GM19372 (cell line): ENCODE results near the gene ITPR1.

ENCODE experiments used
- ATAC-seq: cut with Tn5 transposase; IDR thresholded peaks from one replicate; pipeline ENCODE4 v1.9.1; 2021; ENCODE audit warnings: mild to moderate bottlenecking, low read depth, moderate library complexity; ENCODE audit not compliant: unreplicated experiment

Gene ITPR1

DNA sequence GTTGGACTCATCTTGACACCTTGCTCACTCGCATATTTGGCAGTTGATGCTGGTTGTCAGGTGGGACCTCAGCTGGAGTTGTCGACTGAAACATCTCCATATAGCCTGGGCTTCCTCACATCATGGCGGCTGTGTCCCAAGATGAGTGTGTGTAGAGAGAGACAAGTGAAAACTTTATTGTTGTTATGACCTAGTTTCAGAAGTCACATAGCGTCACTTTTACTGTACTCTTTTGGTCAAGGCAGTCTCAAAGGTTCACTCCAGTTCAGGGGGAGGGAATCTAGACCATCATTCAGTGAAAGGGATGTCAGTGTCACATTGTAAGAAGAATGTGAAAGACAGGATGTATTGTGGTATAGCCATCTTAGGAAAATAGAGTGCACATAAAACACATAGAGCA lies 214.2 kb downstream of the ITPR1 start:
- ATAC-seq: no peak

- no peak for ATAC-seq
Measured at GRCh38 chr3:4708230-4708629, 215.1 kb downstream of the ITPR1 start.

GRCh38 chr3:4709341-4709740 lies 216.2 kb downstream of the ITPR1 start:
- ATAC-seq: no peak

DNA sequence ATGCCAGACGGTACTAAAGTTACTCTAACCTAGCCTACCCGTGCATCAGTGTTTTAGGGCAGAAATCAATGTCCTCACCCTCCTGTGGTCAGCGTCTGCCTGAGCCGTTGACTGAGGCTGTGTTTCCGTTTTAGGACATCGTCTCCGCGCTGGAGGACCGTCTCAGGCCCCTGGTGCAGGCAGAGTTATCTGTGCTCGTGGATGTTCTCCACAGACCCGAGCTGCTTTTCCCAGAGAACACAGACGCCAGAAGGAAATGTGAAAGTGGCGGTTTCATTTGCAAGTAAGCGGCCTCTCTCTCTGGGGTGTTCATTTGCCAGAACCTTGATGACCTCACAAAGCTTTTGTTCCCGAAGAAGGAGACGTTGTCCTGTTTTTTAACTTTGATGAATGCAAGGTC lies 217.0 kb downstream of the ITPR1 start:
- ATAC-seq: no peak

DNA sequence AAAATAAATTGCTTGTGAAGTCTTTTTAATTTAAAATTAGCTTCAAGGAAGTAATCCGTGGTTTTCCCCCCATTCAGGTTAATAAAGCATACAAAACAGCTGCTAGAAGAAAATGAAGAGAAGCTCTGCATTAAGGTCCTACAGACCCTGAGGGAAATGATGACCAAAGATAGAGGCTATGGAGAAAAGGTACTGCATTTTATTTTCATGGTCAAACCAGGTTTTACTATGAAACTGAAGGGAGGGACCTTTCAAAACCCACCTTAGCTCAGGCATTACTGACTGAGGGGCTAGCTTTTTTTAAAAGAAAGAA lies 218.5 kb downstream of the ITPR1 start:
- ATAC-seq: peak; percentile 30

GRCh38 chr3:4712109-4712508 lies 219.0 kb downstream of the ITPR1 start:
- no peak for ATAC-seq

DNA sequence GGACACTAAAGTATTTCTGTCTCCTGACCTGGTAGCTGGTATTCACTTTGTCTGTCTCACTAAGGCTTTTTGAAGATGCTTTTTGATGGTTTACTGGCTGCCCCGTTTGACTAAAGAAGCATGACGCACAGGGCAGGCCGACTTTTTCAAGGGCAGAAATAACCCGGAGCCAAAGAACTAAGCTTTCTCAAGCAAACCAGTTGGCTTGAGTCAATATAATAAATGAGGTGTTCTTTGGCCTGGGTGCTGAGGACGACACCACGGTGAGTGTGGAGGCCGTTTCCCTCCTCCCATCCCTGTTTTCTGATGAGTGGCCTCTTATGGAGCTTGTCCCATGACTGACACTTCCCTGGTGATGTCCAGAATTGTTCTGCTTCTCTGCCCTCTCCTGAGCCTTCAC lies 220.9 kb downstream of the ITPR1 start:
- no peak for ATAC-seq

- ATAC-seq: no peak
Measured at GRCh38 chr3:4716266-4716665, 223.1 kb downstream of the ITPR1 start.

GRCh38 chr3:4716706-4717362 lies 223.7 kb downstream of the ITPR1 start:
- no peak for ATAC-seq

DNA sequence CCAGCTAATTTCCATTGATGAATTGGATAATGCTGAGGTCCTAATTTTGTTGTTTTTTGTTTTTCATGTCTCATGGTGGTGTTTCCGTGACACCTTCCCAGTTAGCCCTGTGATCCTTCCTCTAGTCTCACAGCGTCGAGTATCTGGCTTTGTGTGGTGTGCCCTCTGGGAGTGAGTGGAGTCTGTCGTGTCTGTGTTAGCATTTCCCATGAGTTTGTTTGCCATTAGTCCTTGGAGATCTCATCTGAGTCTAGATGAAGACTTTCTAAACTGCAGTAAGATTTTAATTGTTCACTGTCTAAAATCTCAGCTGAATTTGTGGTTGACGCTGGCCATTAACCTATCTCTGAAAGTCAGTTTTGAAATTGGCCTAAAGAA lies 224.2 kb downstream of the ITPR1 start:
- ATAC-seq: no peak

- no peak for ATAC-seq
Measured at GRCh38 chr3:4718179-4718736, 225.1 kb downstream of the ITPR1 start.

- ATAC-seq: no peak
Measured at GRCh38 chr3:4719046-4719501, 225.9 kb downstream of the ITPR1 start.

DNA sequence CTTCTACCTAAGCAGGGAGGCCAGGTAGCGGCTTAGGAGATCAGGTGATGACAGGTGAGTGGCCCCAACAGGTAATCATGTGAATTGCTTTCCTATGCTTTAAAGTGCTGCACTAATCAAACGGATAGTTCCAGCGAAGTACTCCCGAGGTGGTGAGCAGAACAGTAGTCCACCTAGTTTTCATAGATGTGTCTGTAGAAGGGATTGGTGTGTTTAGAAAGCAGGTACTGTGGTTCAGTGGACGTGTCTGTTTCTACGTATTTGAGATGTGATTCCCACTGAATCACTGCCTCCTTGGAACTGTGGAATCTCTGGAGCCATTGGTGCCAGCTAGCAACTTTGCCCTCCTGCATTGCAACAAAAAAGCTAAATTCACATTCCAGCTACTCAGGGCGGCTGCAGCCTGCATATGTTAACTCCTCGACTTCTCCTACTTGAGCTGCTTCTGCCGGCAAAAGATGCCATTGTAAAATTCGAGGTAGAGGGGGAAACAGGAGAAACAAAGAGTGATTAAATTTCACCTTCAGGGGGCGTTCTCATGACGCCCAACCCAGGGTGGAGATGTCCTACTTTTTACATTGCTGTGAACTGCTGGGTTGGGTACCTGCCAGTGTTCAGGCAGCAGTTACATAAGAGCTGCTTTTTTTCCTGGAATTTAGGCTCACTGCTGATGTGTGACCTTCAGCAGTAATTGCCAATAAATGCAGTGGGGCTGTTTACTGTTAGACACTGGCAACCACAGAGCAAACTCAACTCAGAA lies 227.3 kb downstream of the ITPR1 start:
- ATAC-seq: no peak

DNA sequence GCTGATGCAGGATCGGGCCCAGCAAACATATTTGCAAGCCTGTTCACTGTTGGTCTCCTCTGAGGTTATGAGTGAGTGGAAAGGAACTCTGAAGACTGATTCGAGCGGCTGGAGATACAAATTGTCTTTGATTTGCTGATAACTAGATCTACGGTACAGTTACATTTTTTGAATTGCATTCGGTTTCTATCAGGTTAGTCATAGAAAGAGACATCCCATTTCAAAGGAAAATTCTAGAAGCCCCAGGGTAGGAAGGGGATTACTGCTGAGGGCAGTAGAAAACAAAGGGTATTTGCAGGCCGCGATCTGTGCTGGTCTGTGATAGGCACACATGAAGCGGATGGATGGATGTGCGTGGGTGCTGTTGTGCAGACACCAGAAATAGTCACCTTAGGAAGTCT lies 228.4 kb downstream of the ITPR1 start:
- no peak for ATAC-seq

DNA sequence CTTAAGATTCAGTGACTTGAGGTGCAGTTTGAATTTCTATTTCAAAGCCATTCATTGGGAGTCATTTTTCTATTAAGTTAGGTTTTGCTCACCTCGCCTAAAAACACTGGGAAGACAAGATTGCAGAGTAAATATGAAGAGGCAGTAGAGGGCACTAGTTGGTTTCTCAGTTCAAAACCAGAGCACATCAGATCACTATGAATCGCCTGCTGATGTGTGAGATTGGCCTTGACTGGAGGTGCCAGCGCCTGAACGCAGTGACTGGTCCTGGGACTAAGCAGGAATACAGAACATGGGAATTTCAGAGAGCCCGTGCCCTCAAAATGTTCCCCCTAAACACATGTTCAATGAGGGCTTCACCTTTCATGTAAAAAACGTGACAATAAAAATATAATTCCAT lies 229.0 kb downstream of the ITPR1 start:
- no peak for ATAC-seq

- no peak for ATAC-seq
Measured at GRCh38 chr3:4724051-4724629, 231.0 kb downstream of the ITPR1 start.

DNA sequence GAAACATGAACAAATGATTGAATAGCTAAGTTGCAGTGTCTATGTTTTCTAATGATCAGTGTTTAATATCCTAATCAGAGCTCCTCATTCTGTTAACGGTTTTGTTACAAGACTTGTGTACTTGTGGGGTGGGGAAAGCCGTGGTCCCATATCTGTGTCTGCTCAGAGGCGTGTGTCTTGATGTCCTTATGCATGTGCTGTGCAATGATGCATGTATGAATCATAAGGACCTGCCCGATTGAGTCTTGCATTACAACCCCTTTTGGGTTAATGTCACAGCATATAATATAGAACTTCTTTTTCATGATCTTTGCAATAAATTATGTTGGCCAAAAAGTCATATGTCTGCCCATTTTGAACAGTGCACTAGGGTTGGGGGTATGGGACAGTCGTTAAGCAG lies 233.4 kb downstream of the ITPR1 start:
- ATAC-seq: no peak

DNA sequence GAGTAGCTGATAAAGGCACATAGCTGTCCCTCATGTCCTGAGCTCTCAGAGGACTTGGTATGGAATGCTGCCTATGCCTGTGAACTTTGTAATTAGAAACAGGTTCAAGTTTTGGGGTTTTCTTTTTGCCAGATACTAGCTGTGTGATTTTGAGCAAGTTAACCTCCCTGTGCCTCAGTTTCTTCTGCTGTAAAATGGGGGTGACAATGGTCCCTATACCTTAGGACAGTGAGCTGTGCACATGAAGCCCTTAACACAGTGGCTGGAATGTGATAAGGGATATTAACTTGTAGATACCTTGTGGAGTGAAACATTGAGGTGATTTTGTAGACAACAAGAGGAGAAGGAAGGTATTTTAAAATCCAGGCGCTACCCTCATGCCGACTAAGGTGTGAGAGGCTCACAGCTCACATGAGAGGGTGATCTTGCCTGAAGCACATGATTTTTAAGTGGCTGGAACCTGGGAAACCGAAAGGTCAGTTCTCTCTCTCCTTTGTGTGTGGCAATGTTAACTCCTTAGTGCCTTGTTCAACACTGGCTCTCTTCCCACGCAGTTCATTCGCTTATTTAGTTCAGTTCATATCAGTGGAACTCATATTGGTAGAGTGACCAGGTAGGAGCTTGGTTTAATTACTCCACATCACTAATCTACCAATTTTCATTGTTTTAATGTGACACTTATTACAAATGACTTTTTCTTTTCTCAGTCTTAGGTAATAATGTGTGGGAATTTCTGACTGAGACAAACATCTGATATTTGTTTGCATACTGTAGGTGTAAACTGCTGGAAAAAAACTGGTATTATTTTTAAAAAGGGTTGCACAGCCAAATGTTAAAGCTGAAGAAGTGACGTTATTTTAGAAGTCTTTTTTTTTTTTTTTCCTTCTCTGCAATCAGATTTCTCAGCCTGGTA lies 236.2 kb downstream of the ITPR1 start:
- no peak for ATAC-seq

GRCh38 chr3:4730719-4731118 lies 237.6 kb downstream of the ITPR1 start:
- no peak for ATAC-seq

DNA sequence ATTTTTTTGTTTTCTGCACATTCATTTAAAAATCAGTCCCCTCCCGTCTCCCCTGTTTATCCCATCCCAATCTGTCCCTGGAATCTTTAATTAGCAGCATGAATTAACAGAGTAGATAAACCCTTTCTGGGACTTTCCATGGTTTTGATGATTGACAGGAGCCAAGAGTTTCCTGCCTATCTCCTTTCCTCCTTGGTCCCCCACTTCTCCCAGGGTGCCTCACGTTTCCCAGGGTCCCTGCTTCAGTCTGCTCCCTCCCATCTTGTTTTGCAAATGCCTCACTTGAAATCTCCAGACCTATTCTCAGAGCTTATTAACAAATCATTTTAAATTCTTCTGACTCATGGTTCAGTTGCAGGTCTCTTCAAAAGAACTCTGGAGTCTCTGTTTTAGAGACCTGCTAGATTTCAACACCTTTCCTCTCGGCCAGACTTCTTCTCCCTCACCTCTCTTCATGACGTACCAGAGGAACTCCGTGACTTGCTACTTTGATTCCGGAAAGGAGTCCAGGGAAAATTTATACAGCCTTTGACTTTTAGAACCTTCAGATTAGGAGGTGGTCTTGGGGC lies 238.5 kb downstream of the ITPR1 start:
- no peak for ATAC-seq
